GM21381 (cell line): ENCODE data around the gene TXK.

Experiments
- ATAC-seq: cut with Tn5 transposase; IDR thresholded peaks from one replicate; pipeline ENCODE4 v1.9.1; 2021; ENCODE audit warnings: mild to moderate bottlenecking, moderate library complexity; ENCODE audit not compliant: unreplicated experiment

TXK gene

GRCh38 chr4:48138511-48138910 is 4.5 kb upstream of the TXK start:
- no peak for ATAC-seq

GRCh38 chr4:48137846-48138245 is 3.8 kb upstream of the TXK start:
- ATAC-seq = no peak

- ATAC-seq = no peak
These were observed 381 bp downstream of the TXK start for GRCh38 chr4:48133669-48134068.

DNA sequence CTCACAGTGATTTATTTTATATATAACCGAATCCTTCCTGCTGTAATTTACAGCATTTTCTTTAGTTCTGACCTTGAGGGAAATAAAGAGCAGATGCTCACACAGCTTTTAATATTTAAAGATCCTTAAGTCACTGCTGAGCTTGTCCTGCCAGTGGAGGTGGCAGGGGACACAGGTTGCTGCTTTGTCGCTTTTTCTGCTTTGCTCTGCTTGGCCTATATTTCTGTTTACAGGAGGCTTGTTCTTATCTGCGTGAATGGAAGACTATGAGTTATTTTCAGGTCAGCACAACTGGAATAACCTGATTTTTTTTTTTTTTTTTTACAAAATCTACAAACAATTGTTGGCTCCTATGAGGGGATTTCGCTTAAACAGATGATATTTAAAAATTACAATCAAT is 2.3 kb downstream of the TXK start:
- ATAC-seq = no peak

DNA sequence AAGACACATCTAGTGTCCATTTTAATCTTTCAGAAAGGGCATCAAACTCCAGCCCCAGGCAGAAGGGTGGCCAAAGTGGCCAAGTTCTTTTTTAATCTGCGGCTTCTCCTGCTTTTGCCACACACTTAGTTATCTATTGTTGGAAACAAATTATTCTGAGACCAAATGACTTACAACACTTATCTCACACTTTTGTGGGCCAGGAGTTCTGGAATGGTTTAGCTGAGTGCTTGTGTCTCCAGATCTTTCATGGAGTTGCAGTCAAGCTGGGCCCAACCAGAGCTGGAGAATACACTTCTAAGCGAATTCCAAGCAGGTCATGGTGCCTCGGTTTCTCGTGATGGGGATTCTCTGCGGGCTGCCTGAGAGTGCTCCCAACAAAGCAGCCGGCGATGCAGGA is 4.0 kb downstream of the TXK start:
- no peak for ATAC-seq

GRCh38 chr4:48129307-48130014 is 4.6 kb downstream of the TXK start:
- no peak for ATAC-seq

- ATAC-seq = peak; percentile 85
These were observed 6.2 kb downstream of the TXK start for GRCh38 chr4:48127682-48128404.

- ATAC-seq = no peak
These were observed 6.8 kb downstream of the TXK start for GRCh38 chr4:48127231-48127630.

DNA sequence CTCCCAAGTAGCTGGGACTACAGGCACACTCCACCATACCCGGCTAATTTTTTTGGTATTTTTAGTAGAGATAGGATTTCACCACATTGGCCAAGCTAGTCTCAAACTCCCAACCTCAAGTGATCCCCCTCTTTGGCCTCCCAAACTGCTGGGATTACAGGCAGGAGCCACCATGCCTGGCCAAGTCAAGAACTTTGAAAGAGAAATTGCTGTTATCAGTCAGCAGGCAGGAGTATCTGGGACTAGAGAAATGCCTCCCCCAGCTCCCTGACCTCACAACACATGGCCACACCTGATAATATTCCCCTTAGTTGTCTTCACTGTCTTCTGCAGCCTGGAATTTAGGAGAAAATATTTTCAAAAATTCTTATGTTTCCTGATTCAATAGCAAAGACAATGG is 7.4 kb downstream of the TXK start:
- ATAC-seq = no peak

GRCh38 chr4:48124870-48125269 is 9.2 kb downstream of the TXK start:
- ATAC-seq = no peak

DNA sequence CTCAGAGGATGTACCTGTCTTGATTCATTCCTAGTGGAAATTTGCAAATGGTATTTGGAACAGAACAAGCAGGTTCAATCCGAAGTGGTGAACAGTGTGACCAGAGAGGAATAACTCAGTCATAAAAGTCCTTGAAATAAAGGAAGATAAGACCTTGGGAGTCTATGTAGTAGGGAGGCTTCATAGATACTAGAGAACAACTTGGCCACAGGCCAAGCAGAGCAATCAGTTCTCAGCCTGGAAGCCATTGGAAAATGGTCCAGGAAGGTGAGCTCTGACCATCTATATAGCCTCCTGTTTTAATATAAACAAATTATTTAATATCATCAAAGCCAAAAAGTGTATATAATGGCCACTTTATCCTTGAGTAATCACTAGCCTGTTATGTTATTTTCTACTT is 11.3 kb downstream of the TXK start:
- ATAC-seq = no peak

- no peak for ATAC-seq
These were observed 12.9 kb downstream of the TXK start for GRCh38 chr4:48121180-48121579.

DNA sequence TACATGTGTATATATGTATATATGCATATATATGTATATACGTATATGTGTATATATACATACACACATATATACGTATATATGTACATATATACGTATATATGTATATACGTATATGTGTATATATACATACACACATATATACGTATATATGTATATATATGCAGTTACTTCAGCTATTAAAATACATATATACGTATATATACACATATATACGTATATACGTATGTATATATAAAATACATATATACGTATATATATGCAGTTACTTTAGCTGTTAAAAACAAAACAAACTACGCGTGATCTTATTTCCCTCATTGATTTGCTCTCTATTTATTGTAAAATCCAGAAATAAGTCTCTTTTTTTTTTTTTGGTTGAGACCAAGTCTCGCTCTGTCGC is 13.9 kb downstream of the TXK start:
- ATAC-seq = no peak

DNA sequence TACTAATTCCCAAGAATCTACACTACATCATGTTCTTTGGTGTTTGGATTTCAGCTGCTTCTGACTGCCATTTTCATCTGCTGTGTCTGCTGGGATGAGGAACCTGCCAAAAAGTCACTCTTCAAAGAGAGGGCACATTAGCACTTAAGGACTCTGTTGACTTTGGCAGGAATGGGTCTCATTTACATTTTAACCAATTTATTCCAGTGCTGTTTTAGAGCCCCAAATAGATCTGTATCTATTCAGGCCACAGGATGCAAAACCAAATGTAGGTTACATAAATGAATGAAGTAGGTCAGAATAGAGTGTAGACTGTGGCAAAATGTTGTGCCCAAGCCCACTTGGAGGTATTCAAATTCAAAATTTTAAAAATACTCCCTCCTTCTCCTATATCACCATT is 14.4 kb downstream of the TXK start:
- no peak for ATAC-seq

GRCh38 chr4:48118081-48118480 is 16.0 kb downstream of the TXK start:
- no peak for ATAC-seq

- ATAC-seq = no peak
These were observed 17.5 kb downstream of the TXK start for GRCh38 chr4:48116582-48116981.

DNA sequence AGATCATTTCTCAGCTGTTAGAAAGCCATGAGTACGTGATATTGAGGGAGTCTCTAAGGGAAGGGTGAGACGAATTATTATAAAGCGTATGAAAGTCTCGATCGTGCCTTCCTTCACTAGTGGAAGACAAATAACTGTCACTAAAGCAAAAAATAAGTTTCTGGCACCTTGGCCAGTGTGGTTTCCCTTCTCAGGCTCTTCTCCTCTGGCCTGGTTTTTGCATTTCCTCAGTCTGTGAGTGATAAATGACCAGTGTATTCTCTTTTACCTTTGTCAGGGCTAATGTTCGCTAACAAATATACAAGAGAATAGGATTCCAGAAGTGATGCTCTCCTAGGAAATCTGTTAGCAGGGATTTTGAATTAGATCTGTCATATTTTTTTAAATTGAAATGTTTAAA is 19.6 kb downstream of the TXK start:
- ATAC-seq = no peak

GRCh38 chr4:48112017-48112667 is 21.9 kb downstream of the TXK start:
- no peak for ATAC-seq

GRCh38 chr4:48110452-48110978 is 23.5 kb downstream of the TXK start:
- ATAC-seq = no peak

DNA sequence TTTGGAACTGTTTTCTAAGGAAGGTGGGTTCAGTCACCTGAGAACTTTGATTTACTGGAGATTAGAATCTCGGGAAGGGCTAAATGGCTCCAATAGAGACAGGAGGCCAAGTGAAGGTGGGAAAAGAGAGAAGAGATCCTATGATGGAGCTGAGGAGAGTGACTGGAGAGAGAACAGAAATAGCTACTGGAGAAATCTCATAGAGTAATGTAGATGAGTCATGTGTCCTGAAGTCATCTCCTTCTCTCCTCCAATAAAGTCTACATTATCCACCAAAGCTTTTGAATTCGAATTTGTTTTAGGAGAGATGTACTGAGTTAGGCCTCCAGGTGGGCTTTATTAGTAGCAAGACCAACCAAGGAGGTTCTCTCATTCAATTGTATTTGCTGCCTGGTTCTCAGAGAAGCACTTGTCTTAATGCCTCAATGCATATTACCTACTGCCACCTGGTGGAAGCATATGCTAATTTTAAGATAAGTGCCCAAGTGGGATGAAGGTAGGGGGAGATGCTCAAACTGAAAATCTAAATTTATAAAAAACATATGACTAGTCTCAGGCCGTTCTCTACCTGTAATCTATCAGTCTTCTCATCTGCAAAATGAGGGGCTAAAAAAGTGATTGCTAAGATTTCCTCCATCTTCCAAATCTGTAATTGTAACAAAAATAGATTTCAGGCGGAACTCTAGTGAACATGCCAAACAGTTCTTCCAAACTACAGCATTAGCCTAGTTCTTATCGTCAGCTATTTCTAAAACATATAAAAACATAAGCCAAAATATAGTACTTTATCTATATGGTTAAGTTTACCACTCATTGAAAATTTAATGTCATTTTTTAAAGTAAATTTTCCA is 24.4 kb downstream of the TXK start:
- ATAC-seq = peak; percentile 73
